Stimulated activated CD4-positive, alpha-beta T cell treated with anti-CD3 and anti-CD28 coated beads, Interleukin-12 subunit alpha, Interleukin-12 subunit beta, amount 100 ng/mL, for 24 hours (primary cell): ENCODE measurements around the gene PSMB5.

Experiments
- DNase-seq, 2 experiments: peaks; one replicate each; pipeline ENCODE4 v3.0.0-alpha.2; 2020; ENCODE audit warnings: low read depth in 2 of 2

PSMB5 gene

GRCh38 chr14:23043754-23044153 lies 9.1 kb upstream of the PSMB5 start:
- DNase-seq = no peak

DNA sequence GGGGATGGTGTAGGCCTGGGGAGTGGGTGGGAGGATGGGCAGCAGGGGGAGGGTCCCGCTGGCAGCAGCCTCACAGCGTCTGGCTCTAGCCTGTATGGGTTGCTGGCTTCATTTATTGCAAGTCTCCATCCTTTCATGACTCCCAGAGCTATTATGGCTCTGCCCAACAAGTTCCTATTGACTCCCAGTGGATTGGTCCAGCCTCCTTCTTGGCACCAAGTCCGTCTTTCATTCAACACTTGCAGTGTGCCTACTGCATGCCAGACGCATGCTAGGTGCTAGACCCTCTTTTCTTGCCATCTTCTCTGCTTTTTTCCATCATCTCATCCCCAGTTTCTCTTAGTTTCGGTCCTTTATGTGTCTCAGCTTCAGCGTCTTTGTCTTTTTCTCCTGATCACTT lies 8.4 kb upstream of the PSMB5 start:
- no peak for DNase-seq

DNA sequence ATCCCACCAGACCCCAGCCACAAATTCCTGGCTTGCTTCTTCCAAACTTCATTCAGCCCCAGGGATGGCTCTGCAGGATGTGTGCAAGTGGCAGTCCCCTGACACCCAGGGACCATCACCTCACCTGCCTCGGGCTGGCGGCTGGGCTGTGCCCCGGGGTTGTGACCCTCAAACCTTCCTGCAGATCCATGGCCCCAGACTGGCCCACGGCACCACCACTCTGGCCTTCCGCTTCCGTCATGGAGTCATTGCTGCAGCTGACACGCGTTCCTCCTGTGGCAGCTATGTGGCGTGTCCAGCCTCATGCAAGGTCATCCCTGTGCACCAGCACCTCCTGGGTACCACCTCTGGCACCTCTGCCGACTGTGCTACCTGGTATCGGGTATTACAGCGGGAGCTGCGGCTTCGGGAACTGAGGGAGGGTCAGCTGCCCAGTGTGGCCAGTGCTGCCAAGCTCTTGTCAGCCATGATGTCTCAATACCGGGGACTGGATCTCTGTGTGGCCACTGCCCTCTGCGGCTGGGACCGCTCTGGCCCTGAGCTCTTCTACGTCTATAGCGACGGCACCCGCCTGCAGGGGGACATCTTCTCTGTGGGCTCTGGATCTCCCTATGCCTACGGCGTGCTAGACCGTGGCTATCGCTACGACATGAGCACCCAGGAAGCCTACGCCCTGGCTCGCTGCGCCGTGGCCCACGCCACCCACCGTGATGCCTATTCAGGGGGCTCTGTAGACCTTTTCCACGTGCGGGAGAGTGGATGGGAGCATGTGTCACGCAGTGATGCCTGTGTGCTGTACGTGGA lies 7.7 kb upstream of the PSMB5 start, which contains the start of gene PSMB11:
Gene PSMB11 (plus strand): TSS at position 51 of the 804 bp plus-strand sequence. CDS start 14 bp downstream, at position 65.
- DNase-seq = no peak

- DNase-seq = no peak
Measured at GRCh38 chr14:23041729-23042128, 7.0 kb upstream of the PSMB5 start.

DNA sequence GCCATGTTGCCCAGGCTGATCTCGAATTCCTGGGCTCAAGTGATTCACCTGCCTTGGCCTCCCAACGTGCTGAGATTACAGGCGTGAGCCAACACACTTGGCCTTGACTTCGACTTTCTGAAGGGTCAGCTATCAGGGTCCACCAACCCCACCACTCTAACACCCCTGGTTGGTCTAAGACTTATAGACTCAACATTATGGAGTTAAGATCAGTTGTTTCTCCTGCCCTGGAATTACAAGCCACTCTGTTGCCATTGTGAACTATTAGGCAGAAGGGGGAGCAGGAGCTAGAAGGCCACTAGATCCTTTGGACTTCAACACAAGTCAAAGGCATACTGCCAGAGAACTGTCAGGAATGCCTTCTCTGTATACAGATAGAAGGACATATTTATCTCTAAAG lies 5.4 kb upstream of the PSMB5 start:
- DNase-seq = no peak

DNA sequence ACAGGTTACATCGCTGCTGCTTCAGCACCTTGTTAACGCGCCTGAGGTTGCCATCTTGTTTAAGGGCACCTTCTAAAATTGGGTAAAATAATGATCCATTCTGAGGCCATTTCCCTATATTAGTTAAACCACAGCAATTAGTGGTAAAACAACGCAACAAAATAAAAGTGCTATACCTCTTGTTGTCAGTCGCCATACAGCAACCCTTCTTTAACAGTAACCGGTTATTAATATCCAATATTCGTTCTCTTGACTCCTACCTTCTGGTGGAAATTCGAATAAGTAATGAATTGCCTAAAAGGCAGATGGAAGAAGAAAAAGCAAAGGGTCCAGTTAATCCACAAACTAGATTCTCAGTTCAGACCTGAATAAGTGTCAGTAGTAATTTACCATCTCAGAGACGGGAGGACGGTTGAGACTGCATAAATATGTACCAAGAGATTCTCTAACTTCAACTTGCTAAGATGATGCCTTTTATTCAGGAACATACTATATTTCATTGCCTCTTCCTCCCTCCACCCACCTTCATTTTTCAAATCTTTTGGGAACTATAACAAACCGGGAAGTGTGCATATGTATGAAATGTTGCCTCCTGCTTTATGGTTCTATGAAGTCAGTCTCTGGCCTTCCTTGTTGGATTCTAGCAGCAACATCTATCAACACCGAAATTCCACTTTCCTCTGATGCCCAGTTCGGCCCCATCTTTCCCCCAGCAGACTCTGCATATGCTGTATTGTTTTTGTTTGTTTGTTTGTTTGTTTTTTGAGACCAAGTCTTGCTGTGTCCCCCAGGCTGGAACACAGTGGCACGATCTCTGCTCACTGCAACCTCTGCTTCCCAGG lies 824 bp upstream of the PSMB5 start:
- no peak for DNase-seq

DNA sequence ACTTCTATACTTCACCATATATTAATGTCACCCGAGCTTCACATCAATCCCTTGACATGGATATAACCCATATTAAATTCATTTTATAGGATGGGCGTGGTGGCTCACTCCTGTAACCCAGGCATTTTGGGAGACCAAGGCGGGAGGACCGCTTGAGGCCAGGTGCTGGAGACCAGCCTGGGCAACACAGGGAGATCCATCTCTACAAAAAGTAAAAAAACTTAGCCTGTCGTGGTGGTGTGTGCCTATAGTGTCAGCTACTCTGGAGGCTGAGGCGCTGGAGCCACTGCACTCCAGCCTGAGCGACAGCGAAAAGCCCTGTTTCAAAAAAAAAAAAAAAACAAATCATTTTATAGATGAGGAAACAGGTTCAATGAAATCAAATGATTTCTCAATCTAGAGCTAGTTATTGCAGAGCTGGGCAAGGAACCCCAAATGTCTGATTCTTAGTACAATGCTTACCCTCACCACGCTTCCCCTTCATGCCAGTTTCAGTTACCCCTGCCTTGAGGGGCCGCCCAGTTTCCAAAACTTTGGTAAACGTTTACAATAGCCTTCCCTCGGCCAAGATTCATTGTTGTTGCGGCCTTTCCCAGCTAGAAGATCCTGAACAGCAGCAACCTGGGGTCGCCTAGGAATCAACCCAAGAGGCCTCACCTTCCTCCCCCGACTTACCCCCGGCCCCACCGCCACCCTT lies 751 bp downstream of the PSMB5 start:
- no peak for DNase-seq

DNA sequence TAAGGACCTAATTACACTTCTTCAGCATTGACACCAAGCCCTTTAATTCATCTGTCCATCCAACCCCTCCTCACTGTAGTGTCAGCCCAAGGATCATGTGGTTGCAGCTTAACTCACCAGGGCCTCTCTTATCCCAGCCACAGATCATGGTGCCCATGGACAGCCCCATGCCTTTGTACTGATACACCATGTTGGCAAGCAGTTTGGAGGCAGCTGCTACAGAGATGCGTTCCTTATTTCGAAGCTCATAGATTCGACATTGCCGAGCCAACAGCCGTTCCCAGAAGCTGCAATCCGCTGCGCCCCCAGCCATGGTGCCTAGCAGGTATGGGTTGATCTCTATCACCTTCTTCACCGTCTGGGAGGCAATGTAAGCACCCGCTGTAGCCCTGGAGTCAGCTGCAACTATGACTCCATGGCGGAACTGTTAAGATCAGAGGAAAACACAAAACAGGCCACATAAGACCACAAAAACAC lies 1.4 kb downstream of the PSMB5 start:
- DNase-seq = no peak

GRCh38 chr14:23030936-23031335 lies 3.8 kb downstream of the PSMB5 start:
- no peak for DNase-seq

- DNase-seq = no peak
Measured at GRCh38 chr14:23028799-23029198, 5.9 kb downstream of the PSMB5 start.

- no peak for DNase-seq
Measured at GRCh38 chr14:23025151-23025814, 9.4 kb downstream of the PSMB5 start.

GRCh38 chr14:23024612-23025075 lies 10.1 kb downstream of the PSMB5 start:
- DNase-seq = no peak

DNA sequence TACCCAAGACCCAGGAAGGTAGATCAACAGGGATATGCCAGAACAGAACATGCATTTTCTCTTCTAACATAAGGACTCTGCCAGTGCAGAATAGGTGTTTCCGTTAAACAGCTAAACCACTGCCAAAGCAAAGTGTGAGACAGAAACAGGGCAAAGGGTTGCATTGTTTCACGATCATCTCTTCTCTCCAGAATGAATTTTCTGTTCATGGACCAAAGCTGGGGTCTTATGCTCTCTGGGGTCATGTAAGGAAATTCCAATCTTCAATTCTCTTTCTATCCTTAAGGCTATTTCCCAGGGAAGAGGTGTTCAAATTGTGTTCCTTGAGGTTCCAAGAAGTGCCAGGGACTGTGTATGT lies 10.9 kb downstream of the PSMB5 start:
- DNase-seq = no peak

GRCh38 chr14:23023022-23023794 lies 11.5 kb downstream of the PSMB5 start:
- DNase-seq = no peak

DNA sequence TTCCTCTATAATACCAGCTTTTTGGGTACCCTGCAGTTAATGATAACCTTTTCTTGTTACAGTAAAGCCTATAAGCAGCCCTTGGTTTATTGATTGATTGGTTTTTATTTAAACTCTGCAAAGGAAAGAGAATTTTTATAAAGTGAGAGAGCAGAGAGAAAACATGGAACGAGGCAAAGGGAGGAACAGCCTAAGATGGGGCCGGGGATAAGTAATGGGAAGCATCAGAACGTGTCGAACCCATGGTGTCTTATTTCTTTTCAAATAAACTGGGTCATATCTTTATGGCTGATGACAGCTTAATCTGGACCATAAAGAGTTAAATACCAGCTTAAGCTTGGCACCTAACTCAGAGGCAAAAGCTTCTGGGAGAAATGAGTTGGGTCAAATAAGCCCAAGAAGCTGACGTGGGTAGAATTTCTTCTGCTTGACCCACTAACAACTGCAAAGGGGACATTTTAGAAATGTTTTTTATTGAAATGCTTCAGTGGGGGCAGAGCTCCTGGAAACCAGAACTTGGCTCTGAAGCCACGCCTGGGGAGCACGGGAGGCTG lies 12.7 kb downstream of the PSMB5 start:
- DNase-seq = no peak

- DNase-seq = no peak
Measured at GRCh38 chr14:23021434-23021833, 13.3 kb downstream of the PSMB5 start.

- no peak for DNase-seq
Measured at GRCh38 chr14:23020143-23021128, 14.3 kb downstream of the PSMB5 start.

- DNase-seq = no peak
Measured at GRCh38 chr14:23018107-23018506, 16.6 kb downstream of the PSMB5 start.

DNA sequence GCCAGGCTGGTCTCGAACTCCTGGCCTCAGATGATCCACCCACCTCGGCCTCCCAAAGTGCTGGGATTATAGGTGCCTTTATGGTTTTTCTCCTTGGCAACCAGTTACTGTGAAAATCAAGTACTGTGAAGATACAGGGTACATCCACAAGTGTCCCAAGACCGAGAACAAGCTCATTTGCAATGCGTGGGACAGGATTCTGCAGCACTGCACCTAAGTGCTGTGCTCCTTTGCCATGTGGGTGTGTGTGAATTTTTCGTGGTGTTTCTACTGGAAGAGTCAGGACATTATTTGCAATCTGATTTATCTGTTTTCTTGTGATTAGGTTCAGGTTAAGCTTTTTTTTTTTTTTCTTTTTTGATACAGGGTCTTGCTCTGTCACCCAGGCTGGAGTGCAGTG lies 17.6 kb downstream of the PSMB5 start:
- DNase-seq = no peak
